Cerebellar nuclear complex (tissue), 1 donor: ENCODE results near the gene EGLN2.
"Not testable (repeated sequence)": the region's sequence is repeated elsewhere in the genome, so short reads cannot be mapped to it uniquely, and the experiment has no call there.

ENCODE experiments used
- DNase-seq, 2 experiments: peaks; one replicate each; lab custom pipeline; 2025; lab: John Stamatoyannopoulos, UW

The EGLN2 gene

DNA sequence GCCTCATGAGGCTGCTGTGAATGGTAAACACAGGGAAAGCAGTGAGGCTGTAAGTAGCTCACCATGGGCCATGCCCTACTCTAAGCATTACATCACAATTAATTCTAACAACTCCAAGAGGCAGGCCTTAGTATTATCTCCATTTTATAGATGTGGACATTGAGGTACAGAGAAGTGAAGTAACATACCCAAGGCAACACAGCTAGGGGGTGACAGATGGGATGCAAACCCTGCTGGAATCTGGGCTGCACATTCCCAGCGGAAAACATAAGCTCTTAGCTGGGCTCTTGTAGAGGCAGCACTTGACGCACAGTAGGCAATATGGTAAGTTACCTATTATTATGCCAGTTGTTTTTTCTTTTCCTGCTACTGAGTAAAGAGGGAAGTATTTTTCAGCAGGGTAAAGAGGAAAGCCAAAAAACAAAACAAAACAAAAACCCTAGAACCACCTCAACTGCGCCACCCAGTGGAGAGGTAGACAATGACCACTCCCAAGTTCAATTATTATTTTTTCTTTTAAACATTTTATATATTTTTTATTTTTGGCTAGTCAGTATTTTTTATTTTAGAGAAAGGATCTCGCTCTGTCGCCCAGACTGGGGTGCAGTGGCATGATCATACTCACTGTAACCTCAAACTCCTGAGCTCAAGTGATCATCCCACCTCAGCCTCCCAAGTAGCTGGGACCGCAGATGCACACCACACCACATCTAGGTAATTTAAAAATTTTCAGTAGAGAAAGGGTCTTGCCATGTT lies 20.7 kb downstream of the EGLN2 start:
- not testable (repeated sequence) for DNase-seq

DNA sequence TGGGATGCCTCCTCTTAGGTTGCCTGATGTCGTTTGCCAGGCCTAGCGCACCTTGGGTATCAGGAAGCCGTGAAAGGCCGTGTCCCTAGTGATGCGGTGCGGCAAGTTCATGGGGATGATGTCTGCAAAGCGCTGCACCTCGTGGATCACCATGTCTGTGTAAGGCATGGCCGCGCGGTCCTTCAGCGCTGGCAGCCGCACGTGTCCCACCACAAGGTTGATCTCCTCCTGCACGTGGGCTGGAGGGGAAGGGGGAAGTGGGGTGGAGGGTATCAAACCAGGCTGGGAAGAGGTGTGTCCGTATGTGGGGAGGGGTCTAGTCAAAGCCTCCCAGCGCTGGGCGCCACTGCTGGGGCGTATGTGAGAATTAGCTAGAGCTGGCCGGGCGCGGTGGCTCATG lies 23.2 kb downstream of the EGLN2 start:
- no peak for DNase-seq

GRCh38 chr19:40822704-40823553 lies 23.9 kb downstream of the EGLN2 start:
- not testable (repeated sequence) for DNase-seq

DNA sequence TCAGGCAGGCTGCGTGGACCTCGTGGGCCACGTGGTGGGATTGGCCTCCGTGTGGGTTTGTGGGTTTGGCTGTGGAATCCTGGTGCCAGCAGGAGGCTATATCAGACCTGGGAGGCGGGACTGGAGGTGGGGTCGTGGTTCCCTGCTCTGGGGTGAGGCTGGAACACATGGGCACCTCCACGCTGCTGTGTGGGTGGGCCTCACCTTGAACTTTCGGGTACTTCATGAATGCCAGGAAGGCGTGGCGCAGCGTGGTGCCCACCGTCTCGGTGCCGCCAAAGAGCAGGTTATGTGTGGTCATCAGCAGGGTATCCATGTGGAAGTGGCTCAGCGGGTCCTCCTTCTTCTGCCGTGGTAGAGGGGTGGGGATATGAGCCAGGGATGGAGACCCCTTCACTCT lies 25.9 kb downstream of the EGLN2 start:
- DNase-seq: not testable (repeated sequence)

DNA sequence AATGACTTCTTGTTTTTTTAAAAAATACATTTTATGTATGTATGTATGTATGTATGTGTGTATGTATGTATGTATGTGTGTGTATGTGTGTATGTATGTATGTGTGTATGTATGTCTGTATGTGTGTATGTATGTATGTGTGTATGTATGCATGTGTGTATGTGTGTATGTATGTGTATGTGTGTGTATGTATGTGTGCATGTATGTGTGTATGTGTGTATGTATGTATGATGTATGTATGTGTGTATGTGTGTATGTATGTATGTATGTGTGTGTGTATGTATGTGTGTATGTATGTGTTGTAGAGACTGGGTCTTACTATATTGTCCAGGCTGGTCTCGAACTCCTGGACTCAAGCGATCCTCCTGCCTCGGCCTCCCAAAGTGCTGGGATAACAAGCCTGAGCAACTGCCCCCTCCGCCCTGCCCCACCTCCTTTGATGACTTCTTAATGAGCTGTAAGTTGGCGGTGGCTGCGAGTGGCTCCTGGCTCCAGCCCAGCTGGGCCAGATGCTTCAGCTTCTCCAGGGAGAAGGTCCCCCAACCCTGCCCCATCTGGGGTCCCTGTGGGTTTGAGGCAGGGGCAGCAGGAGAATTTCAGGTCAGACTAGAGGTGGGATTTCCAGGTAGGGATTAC lies 26.6 kb downstream of the EGLN2 start:
- DNase-seq: not testable (repeated sequence)

- not testable (repeated sequence) for DNase-seq
These were observed 27.3 kb downstream of the EGLN2 start for GRCh38 chr19:40826312-40826698.

DNA sequence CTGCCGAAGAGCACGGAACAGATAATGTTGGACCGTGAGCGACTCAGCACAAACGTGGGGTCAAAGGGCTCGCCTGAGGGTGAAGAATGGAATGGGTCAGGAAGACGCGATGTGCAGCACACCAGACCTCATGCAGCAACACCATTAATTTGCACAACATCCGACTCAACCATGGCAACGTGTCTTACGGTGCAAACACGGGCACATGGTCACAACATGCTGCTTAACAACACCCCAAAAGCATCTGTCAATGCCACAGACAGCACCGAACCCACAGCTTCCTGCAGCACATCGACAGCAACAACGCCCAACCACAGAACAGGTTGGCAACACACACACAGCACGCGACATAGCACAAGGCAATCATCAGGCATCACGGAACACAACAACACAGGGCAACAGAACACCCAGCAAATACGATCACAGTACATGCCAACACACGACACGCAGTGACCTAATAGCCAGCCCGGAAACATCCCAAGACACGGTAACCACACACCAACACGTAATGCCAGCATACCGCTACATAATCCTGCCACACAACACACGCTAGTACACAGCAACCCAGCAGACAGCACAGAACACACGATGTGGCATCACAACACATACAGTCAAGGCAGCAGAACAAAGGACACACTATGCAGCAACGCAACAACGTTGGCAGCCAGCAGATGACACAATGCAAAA lies 27.9 kb downstream of the EGLN2 start:
- not testable (repeated sequence) for DNase-seq

GRCh38 chr19:40827386-40828247 lies 28.6 kb downstream of the EGLN2 start:
- DNase-seq: no peak

DNA sequence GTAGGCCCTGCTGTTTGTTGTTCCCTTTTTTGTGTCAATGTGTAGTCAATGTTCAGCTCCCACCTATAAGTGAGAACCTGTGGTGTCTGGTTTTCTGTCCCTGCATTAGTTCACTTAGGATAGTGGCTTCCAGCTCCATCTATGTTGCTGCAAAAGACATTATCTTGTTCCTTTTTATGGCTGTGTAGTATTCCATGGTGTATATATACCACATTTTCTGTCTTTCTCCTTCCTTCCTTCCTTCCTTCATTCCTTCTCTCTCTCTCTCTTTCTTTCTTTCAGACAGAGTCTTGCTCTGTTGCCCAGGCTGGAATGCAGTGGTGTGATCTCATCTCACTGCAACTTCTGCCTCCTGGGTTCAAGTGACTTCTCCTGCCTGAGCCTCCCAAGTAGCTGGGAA lies 30.2 kb downstream of the EGLN2 start:
- no peak for DNase-seq

- not testable (repeated sequence) for DNase-seq
These were observed 31.8 kb downstream of the EGLN2 start for GRCh38 chr19:40830741-40831140.

GRCh38 chr19:40831502-40832430 lies 32.8 kb downstream of the EGLN2 start:
- DNase-seq: no peak

DNA sequence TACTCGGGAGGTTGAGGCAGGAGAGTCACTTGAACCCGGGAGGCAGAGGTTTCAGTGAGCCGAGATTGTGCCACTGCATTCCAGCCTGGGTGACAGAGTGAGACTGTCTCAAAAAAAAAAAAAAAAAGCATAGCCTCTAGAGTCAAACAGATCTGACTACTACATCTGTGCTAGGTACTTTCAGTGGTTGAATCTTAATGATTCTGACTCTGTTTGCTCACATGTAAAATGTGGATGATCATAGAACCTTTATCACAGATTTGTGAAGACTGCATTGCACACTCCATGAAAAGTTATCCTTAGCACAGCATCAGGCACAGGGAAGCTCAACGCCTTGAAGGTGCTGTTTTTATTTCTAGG lies 33.4 kb downstream of the EGLN2 start:
- DNase-seq: not testable (repeated sequence)

DNA sequence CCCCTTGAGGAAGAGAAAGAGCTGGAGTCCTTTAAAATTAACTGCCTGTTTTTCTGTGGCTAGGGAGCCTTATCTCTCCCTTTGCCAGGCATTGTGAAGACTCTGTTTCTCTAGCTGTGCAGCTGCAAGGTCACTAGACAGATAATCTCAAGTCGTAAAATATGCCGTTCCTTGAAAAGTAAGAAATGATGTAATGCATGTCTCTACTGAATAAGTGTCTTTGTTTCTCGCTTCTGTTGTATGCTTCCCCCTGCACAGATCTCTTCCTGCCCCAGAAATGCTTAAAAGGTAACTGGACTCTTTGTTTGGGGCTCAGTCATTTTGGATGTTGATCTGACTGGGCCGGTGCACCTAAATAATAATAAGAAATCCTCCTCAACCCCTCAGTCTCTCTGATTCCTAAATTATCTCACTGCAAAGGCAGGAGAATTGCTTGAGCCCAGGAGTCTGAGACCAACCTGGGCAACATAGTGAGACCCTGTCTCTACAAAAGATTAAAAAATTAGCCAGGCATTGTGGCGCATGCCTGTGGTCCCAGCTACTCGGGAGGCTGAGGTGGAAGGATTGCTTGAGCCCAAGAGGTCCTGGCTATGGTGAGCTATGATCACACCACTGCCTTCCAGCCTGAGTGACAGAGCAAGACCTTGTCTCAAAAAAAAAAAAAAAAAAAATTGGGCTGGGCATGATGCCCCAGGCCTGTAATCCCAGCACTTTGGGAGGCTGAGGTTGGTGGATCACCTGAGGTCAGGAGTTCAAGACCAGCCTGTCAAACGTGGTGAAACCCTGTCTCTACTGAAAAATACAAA lies 34.9 kb downstream of the EGLN2 start:
- DNase-seq: not testable (repeated sequence)

DNA sequence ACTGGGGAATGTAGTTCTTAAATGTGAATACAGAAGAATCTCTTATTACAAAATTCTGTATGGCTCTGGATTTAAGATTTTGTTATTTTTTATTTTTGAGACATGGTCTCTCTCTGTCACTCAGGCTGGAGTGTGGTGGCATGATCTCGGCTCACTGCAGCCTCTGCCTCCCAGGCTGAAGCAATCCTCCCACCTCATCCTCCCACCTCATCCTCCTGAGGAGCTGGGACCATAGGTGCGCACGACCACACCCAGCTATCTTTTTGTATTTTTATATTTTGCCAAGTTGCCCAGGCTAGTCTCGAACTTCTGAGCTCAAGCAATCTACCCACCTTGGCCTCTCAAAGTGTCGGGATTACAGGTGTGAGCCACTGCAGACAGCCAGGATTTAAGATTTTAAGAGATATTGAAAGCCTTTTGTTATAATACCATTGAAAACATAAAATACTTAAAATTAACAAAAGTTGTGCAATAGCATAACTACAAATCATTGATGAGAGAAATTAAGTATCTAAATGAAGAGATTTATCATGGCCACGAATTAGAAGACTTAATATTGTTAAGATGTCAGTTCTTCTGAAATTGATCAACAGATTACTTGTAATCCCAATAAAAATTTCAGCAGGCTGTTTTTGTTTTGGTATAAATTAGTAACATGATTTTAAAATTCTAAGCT lies 37.9 kb downstream of the EGLN2 start:
- DNase-seq: no peak

GRCh38 chr19:40838477-40838876 lies 39.5 kb downstream of the EGLN2 start:
- not testable (repeated sequence) for DNase-seq

- not testable (repeated sequence) for DNase-seq
These were observed 43.0 kb downstream of the EGLN2 start for GRCh38 chr19:40842012-40842411.

- DNase-seq: not testable (repeated sequence)
These were observed 44.1 kb downstream of the EGLN2 start for GRCh38 chr19:40842997-40843652.

- DNase-seq: not testable (repeated sequence)
These were observed 44.7 kb downstream of the EGLN2 start for GRCh38 chr19:40843653-40844052.
